Activated B cell treated with CpG ODN at 0.5 μM for 24 hours (primary cell): ENCODE results near the gene DRC7. TPM values are rescaled to one million over a fixed set of nuclear protein-coding genes. Genes with fewer than 3 reads are reported as not detected.

ENCODE experiments used
- ATAC-seq: fragments of 200-7000 bp; cut with Tn5 transposase; one replicate; pipeline ENCODE4 v1.10.0; 2021; ENCODE audit warnings: low read depth, mild to moderate bottlenecking, moderate library complexity
- CTCF ChIA-PET: fragments of 350-600 bp; sonication (Branson Sonifier 250); formaldehyde crosslinking; loops from one replicate; lab custom pipeline; 2021; ENCODE audit warnings: antibody characterized with exemption; lab: Charles Lee
- POLR2A ChIA-PET: fragments of 350-600 bp; sonication (Branson Sonifier 250); formaldehyde crosslinking; loops from one replicate; lab custom pipeline; 2021; ENCODE audit warnings: antibody characterized with exemption; lab: Charles Lee
- DNase-seq: peaks from one replicate; pipeline ENCODE4 v3.0.0; 2022
- H3K27ac Mint-ChIP-seq: one replicate; pipeline ENCODE4 v1.8.0; 2020; ENCODE audit warnings: mixed read lengths
- H3K27me3 Mint-ChIP-seq: one replicate; pipeline ENCODE4 v1.8.0; 2021; ENCODE audit warnings: mixed read lengths
- H3K36me3 Mint-ChIP-seq: one replicate; pipeline ENCODE4 v1.8.0; 2021; ENCODE audit warnings: low read depth, mixed read lengths
- H3K4me1 Mint-ChIP-seq: one replicate; pipeline ENCODE4 v1.8.0; 2021; ENCODE audit warnings: mixed read lengths
- H3K4me3 Mint-ChIP-seq: one replicate; pipeline ENCODE4 v1.8.0; 2020; ENCODE audit warnings: mild to moderate bottlenecking, mixed read lengths
- H3K9me3 Mint-ChIP-seq: one replicate; pipeline ENCODE4 v1.8.0; 2020; ENCODE audit warnings: mixed read lengths
- intact Hi-C: fragments of 100-400 bp; cut with micrococcal nuclease; formaldehyde crosslinking; loops from one replicate; pipeline ENCODE4 v1.15.1; 2024
- total RNA-seq: library from RNA; stranded (reverse); gene quantifications from 2 replicates; pipeline ENCODE4 v1.2.3, GENCODE V29; 2022
- TF ChIP-seq, protein P1 (sequence below): fragments of 200-600 bp; IDR thresholded peaks from one replicate; pipeline ENCODE4 v1.8.0; 2022; ENCODE audit warnings: antibody characterized with exemption, mild to moderate bottlenecking

DRC7 gene
- total RNA-seq, 1 donor from 2014 or later: not detected

DNA sequence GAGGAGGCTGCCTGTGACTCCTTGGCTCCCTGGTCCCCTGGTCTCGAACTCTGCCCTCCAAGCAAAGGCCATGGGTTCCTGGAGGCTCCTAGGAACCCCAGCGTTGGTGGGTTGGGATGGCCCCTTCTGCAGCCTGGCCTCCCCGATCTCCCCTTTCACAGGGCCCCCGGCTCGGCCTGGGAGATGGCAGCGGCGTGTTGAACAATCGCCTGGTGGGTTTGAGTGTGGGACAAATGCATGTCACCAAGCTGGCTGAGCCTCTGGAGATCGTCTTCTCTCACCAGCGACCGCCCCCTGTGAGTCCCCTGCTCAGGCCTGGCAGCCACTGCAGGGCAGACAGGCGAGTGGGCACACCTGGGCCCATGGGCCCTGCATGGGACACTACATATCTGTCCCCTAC is 15.6 kb upstream of the DRC7 start:
- TF ChIP-seq, protein P1, sequence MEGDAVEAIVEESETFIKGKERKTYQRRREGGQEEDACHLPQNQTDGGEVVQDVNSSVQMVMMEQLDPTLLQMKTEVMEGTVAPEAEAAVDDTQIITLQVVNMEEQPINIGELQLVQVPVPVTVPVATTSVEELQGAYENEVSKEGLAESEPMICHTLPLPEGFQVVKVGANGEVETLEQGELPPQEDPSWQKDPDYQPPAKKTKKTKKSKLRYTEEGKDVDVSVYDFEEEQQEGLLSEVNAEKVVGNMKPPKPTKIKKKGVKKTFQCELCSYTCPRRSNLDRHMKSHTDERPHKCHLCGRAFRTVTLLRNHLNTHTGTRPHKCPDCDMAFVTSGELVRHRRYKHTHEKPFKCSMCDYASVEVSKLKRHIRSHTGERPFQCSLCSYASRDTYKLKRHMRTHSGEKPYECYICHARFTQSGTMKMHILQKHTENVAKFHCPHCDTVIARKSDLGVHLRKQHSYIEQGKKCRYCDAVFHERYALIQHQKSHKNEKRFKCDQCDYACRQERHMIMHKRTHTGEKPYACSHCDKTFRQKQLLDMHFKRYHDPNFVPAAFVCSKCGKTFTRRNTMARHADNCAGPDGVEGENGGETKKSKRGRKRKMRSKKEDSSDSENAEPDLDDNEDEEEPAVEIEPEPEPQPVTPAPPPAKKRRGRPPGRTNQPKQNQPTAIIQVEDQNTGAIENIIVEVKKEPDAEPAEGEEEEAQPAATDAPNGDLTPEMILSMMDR: no peak
- H3K4me3 Mint-ChIP-seq: no peak overlapping the region
- ChIA-PET CTCF (no interaction called here), POLR2A (no interaction called here)
- H3K27me3 Mint-ChIP-seq: no peaks in the 10 kb centered on the region
- H3K9me3 Mint-ChIP-seq: no peaks in the 10 kb centered on the region
- no peaks in the 10 kb centered on the region for H3K4me1 Mint-ChIP-seq
- ATAC-seq (no peak), DNase-seq (no peak)
- H3K36me3 Mint-ChIP-seq: no peaks in the 10 kb centered on the region
- intact Hi-C loops: no loop called here
- H3K27ac Mint-ChIP-seq: no peak overlapping the region

DNA sequence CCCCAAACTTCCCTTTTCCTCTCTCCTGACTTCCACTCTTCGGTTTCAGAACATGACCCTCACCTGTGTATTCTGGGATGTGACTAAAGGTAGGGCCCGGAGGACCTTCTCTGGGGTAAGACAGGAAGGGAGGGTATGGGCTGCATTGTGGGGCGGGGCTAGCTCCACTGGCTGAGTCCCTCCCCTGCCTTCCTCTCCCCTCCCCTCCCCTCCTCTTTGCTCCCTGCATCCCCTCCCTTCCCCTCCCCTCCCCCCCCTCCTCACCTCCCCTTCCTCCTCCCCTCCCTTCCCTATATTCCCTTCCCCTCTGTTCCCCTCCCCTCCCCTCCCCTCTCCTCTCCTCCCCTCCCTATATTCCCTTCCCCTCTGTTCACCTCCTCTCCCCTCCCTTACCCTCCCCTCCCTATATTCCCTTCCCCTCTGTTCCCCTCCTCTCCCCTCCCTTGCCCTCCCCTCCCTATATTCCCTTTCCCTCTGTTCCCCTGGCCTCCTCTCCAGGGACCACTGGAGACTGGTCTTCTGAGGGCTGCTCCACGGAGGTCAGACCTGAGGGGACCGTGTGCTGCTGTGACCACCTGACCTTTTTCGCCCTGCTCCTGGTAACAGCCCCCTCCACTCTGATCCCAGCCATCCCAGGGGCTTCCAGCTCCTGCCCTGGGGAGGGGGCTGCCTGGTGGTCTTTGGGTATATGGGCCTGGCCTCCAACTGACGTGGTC is 14.7 kb upstream of the DRC7 start:
- intact Hi-C loops: no loop called here
- Mint-ChIP-seq H3K4me1 (no peaks in the 10 kb centered on the region), H3K27me3 (no peaks in the 10 kb centered on the region), H3K4me3 (no peak overlapping the region), H3K36me3 (no peaks in the 10 kb centered on the region), H3K9me3 (no peaks in the 10 kb centered on the region), H3K27ac (no peak overlapping the region)
- DNase-seq: no peak
- ChIA-PET CTCF (no interaction called here), POLR2A (no interaction called here)
- TF ChIP-seq, protein P1: no peak
- ATAC-seq: no peak

DNA sequence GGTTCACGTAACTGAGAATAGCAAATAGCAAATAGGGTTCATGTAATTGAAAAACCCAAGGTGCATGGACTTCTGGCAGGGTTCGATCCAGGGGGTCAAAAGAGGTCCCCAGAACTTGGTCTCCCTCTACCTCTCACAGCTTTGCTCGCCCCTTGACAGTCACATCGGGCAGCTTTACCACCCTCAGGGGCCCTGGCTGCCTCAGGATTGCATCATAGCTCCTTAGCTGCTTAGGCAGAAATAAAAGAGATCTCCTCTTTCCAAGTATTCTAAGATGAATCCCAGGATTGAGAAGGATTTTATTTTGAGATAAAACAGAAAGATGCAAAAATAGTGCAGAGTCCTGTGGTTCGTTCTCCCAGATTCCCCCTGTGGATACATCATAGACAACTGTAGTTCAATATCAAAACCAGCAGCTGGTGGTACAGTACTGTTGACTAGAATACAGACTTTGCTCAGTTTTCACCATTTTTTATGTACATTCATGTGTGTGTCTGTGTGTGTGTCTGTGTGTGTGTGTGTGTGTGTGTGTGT is 13.7 kb upstream of the DRC7 start:
- H3K27ac Mint-ChIP-seq: no peak overlapping the region
- H3K9me3 Mint-ChIP-seq: no peaks in the 10 kb centered on the region
- ATAC-seq (no peak), DNase-seq (no peak)
- no peaks in the 10 kb centered on the region for H3K36me3 Mint-ChIP-seq
- POLR2A ChIA-PET: interaction anchor here (0.7 kb wide), 1 partner anchor 28 kb away, joined by 7 read pairs; no protein-coding TSS in a partner anchor
- H3K4me3 Mint-ChIP-seq: no peak overlapping the region
- TF ChIP-seq, protein P1: no peak
- CTCF ChIA-PET: no interaction called here
- intact Hi-C loops: no loop called here
- no peaks in the 10 kb centered on the region for H3K27me3 Mint-ChIP-seq
- H3K4me1 Mint-ChIP-seq: no peaks in the 10 kb centered on the region

- Mint-ChIP-seq H3K27ac (no peak overlapping the region), H3K27me3 (no peaks in the 10 kb centered on the region), H3K9me3 (no peaks in the 10 kb centered on the region), H3K36me3 (no peaks in the 10 kb centered on the region), H3K4me1 (no peaks in the 10 kb centered on the region), H3K4me3 (no peak overlapping the region)
- CTCF ChIA-PET: no interaction called here
- TF ChIP-seq, protein P1: no peak
- POLR2A ChIA-PET: no interaction called here
- DNase-seq: no peak
- ATAC-seq: no peak
- intact Hi-C loops: no loop called here
Measured at GRCh38 chr16:57681950-57682728, 12.5 kb upstream of the DRC7 start.
